ENCODE results near the gene KCNE1.

GRCh38 chr21:34526241-34526617 lies 14.2 kb upstream of the KCNE1 start:
- TF ChIP-seq PPARA (CRISPR knock-in tag; IDR thresholded peaks at IDR 0.05; ENCODE audit: borderline replicate concordance): no peak
- TF ChIP-seq ISL1 (CRISPR knock-in tag; IDR thresholded peaks at IDR 0.05): no peak
- no peak for TF ChIP-seq GLIS3 (CRISPR knock-in tag; IDR thresholded peaks at IDR 0.05)
- TF ChIP-seq RARB (CRISPR knock-in tag; IDR thresholded peaks at IDR 0.05): no peak
- no peak for TF ChIP-seq TSHZ2 (CRISPR knock-in tag; IDR thresholded peaks at IDR 0.05)

Data from SK-N-SH treated with all-trans-retinoic acid at 6 μM for 48 hours (cell line).